GM19324 (cell line): ENCODE measurements around the gene CR1L.
"Not testable (repeated sequence)": the region's sequence is repeated elsewhere in the genome, so short reads cannot be mapped to it uniquely, and the experiment has no call there.

Experiments used
- ATAC-seq: cut with Tn5 transposase; IDR thresholded peaks from one replicate; pipeline ENCODE4 v1.9.1; 2021; ENCODE audit warnings: mild to moderate bottlenecking, moderate library complexity; ENCODE audit not compliant: unreplicated experiment, low FRiP score

Gene CR1L

GRCh38 chr1:207742850-207743555 lies 98.1 kb downstream of the CR1L start:
- no peak for ATAC-seq

- ATAC-seq = no peak
Observed at GRCh38 chr1:207744000-207744534, 99.1 kb downstream of the CR1L start.

GRCh38 chr1:207745285-207745684 lies 100.4 kb downstream of the CR1L start:
- ATAC-seq = no peak

- no peak for ATAC-seq
Observed at GRCh38 chr1:207745839-207746767, 101.2 kb downstream of the CR1L start.

- ATAC-seq = no peak
Observed at GRCh38 chr1:207747627-207748492, 102.9 kb downstream of the CR1L start.

GRCh38 chr1:207748737-207749528 lies 104.0 kb downstream of the CR1L start:
- ATAC-seq = no peak

GRCh38 chr1:207750631-207751305 lies 105.8 kb downstream of the CR1L start:
- no peak for ATAC-seq

- not testable (repeated sequence) for ATAC-seq
Observed at GRCh38 chr1:207751463-207751789, 106.5 kb downstream of the CR1L start.

- ATAC-seq = peak; percentile 98
Observed at GRCh38 chr1:207751790-207752455, 107.0 kb downstream of the CR1L start, which contains the start of gene CD46. Gene CD46 (plus strand): TSS chr1:207752054. CDS start chr1:207752213, 159 bp downstream.

- ATAC-seq = peak; percentile 34
Observed at GRCh38 chr1:207752456-207752998, 107.6 kb downstream of the CR1L start.

GRCh38 chr1:207753611-207754010 lies 108.7 kb downstream of the CR1L start:
- no peak for ATAC-seq

GRCh38 chr1:207754011-207754410 lies 109.1 kb downstream of the CR1L start:
- ATAC-seq = no peak

- no peak for ATAC-seq
Observed at GRCh38 chr1:207754974-207755700, 110.2 kb downstream of the CR1L start.

GRCh38 chr1:207755846-207756693 lies 111.1 kb downstream of the CR1L start:
- ATAC-seq = no peak

GRCh38 chr1:207762622-207763021 lies 117.7 kb downstream of the CR1L start:
- ATAC-seq = no peak

- ATAC-seq = no peak
Observed at GRCh38 chr1:207763091-207763490, 118.2 kb downstream of the CR1L start.

- ATAC-seq = no peak
Observed at GRCh38 chr1:207763972-207764371, 119.0 kb downstream of the CR1L start.
